DMS 273 (cell line): ENCODE results near the gene CANT1.

Source experiments
- DNase-seq: peaks from one replicate; lab custom pipeline; 2025; ENCODE audit not compliant: unreplicated experiment; lab: John Stamatoyannopoulos, UW

Gene CANT1

GRCh38 chr17:78997231-78997741 lies 12.3 kb downstream of the CANT1 start:
- no peak for DNase-seq

GRCh38 chr17:78996781-78997201 lies 12.8 kb downstream of the CANT1 start:
- DNase-seq: no peak

DNA sequence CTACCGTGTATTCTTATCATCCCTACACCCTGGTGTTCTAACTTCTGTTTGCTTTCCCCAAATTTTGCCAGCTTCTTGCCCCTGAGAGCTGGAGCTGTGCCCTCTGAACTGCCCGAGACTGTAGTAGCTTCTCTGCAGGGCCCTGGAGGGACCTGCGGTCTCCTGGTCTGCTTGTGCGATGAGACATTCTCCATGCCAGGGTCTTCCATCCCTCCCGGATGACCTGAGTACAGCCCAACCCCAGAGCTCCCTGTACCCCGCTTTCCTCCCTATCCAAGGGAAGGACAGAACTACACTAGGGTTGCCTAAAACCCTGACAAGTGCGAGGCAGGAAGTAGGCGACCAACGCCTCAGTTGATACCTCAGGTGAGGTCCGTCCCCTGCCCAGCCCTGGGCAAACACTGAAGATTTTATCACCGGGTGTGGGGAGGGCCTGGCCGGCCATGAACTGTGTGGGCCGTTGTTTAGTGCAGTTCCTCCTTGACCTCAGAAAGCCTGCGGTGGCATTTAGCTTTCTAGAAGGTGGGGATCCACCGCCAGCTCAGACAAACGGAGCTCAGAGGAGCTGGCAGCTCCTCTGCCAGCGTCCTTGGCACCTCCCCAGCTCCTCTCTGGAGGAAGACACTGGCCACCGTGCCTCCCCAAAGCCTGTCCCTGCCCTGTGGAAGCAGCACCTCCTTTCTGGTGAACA lies 13.7 kb downstream of the CANT1 start:
- DNase-seq: no peak

GRCh38 chr17:78995022-78995760 lies 14.4 kb downstream of the CANT1 start:
- DNase-seq: no peak

GRCh38 chr17:78993981-78994671 lies 15.4 kb downstream of the CANT1 start:
- no peak for DNase-seq

- peak; percentile 82 for DNase-seq
Measured at GRCh38 chr17:78993241-78993956, 16.2 kb downstream of the CANT1 start.

- DNase-seq: no peak
Measured at GRCh38 chr17:78992542-78993212, 16.9 kb downstream of the CANT1 start.

DNA sequence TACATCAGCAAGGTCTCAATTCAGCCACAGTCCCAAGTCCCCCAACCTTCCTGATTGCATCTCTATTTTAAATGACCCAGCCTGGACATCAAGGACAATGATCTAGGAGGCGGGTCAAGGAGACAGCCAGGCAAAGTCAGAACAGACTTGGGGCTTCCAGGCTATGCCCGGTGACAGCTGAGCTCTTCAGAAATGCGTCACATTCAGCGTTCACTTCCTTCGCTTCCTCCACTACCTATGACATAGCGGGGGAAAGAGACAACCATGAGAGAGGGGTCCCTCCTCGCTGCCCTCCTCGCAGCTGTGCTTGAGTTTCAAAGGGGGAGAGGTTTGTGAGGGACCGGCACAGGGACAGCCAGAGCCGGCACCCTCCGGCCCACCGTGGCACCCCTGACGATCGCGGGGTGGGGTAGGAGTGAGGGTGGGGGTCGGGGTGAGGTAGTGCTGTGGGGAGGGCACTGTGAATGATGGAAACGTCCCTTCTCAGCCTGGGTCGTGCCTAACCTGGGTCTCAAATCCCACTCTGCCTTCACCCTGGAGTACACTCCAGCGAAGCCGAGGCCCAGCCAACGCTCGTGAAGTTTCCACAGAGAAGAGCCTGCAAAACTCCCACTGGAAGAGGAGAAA lies 17.5 kb downstream of the CANT1 start:
- no peak for DNase-seq

GRCh38 chr17:78991017-78991738 lies 18.4 kb downstream of the CANT1 start:
- DNase-seq: no peak

DNA sequence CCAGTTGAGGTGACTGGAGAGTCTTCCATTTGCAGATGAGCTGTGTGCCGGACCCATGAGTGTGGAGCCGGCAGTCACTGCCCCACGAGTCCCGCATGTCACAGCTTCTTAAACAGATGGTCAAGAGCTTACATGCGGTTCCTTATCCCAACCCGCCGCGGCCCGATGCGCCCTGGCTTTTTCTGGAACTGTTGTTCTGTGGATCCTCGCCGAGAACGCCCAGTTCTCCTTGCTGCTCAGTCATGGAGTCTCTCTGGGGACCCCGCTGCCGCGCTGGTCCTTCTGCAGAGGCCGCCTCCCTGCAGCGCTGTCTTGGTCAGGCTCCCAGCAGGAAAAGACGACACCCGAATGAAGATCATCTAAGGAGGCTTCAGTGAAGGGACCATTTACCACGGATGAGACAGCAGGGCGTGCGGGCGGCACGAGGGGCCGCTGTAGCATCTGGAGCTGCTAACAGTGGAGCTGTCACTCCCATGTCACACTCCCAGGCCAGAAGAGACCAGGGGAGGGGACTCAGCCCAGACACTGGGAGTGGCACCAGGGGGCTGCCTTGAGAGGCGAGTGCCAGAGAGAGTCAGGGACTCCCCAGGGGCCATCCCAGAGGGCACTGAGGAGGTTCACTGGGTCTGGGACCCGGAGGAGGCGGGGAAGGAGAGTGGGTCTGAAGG lies 19.1 kb downstream of the CANT1 start:
- no peak for DNase-seq

DNA sequence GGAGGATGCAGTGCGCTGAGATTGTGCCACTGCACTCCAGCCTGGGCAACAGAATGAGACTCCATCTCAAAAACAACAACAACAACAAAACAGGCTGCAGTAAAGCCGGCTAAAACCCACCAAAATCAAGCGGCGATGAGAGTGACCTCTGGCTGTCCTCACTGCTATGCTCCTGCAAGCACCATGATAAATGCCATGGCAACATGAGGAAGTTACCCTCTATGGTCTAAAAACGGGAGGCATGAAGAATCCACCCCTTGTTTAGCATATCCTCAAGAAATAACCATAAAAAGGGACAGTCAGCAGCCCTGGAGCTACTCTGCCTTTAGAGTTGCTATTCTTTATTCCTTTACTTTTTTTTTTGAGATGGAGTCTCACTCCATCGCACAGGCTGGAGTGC lies 21.4 kb downstream of the CANT1 start:
- DNase-seq: no peak

DNA sequence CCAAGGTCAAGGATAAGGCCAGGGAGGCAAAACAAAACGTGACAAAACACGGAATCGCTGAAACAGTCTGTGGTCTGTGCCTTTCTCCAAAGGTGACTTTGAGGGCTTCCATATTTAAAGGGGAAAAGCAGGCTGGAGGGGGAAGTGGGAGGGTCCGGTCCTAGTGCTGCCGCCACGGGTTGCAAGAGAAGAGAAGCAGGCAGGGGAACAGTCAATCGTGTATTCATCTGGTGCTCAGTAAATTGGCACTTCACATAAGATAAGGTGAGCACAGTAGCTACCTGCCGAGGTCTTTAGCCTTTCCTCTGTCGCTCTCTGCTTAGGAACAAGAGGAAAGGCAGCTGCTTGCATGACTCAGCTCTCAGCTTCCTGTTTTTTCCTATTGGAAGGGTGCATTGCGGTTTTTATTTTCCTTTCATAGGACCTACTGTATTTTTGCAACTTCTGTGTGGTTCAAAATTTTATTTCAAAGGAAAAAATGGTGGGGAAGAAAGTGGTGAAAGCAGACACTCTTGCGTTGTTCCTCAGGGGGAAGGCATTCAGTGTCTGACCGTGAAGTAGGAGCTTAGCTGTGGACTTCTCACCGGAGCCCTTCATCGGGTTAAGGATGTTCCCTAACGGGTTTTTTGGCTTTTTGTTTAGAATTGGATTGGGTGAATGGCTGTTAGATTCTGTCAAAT lies 22.8 kb downstream of the CANT1 start:
- peak; percentile 58 for DNase-seq

DNA sequence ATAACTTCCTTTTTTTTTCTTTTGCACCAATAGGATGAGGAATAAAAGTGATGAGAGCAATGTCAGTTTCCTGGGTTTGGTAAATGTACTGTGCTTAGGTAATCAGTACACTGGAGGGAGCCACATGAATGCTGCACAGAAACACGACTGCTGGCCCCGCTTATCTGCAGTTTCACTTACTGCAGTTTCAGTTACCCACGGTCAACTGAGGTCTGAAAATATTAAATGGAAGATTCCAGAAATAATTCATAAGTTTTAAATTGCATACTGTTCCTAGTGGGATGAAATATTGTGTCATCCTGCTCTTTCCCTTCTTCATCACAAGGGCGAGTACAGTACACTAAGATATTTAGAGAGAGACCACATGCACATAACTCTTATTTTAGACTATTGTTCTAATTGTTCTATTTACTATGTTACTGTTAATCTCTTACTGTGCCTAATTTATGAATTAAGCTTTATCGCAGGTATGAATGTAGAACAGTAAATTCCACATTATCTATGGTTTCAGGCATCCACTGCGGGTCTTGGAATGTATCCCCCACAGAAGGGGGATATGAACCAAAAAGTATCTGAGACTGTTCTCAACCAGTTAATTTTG lies 23.4 kb downstream of the CANT1 start:
- DNase-seq: peak; percentile 37

DNA sequence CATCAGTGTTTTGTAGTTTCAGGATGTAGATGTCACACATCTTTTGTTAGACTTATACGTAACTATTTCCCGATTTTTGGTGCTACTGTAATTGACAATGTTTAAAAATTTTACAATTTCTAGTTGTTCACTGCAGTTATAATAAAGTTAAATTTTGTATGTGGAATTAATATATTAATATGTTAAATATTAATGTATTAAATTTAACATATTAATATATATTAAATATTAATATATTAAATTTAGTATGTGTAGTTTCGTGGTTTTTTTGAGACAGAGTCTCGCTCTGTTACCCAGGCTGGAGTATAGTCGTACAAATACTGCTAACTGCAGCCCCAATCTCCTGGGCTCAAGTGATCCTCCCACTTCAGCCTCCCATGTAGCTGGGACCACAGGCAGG lies 24.2 kb downstream of the CANT1 start:
- no peak for DNase-seq

DNA sequence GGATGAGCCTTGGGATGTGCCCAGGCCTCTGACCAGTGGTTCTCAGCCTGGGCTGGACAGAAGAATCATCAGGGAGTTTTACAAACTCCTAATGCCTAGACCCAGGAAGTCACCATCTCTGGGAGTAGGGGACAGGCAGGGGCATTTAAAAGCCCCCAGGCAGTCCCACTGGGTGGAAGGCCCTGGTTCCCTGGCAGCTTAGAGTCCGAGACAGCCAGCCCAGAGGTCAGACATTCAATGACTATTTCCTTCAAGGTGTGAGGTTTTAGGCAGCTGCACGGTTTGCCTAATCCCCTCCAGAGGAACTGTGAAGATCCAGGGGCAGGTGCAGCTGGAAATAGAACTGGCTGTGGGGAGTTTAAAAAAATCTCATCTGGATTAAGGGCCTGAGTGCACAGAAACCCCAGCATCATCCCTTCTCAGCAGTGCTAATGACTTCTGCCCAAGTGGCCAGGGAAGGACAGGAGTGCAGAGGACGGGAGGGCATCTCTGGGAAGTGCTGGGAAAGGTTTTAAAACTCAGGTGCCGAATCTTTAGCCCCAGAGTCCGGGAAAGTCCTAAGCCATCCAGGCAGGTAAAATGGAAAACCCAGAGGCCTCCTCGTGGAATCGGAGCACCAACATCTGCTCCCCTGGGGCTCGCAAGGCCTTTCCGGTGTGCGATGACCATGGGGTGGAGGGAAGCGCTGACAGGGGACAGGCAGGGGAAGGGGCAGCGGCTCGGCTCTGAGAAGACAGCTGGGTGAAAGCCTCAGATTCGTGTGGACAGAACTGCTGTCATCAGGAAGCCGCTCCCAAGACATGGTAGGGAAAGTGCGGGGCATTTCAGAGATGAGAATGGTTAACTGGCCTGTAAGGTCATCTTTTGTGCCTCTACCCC lies 28.3 kb downstream of the CANT1 start:
- no peak for DNase-seq

- DNase-seq: no peak
Measured at GRCh38 chr17:78980624-78980972, 29.0 kb downstream of the CANT1 start.
